CD4-positive, alpha-beta T cell treated with Interleukin-4 for 1 hour (primary cell): Measurements from ENCODE around the gene RAP1B.

Source experiments
- DNase-seq, 2 donors: peaks; one replicate each; pipeline ENCODE4 v3.0.0-alpha.2; 2020 to 2022

Gene RAP1B

GRCh38 chr12:68612202-68612601 is 1.5 kb downstream of the RAP1B start:
- DNase-seq = peak in 1 of 2 donors; percentile 38

DNA sequence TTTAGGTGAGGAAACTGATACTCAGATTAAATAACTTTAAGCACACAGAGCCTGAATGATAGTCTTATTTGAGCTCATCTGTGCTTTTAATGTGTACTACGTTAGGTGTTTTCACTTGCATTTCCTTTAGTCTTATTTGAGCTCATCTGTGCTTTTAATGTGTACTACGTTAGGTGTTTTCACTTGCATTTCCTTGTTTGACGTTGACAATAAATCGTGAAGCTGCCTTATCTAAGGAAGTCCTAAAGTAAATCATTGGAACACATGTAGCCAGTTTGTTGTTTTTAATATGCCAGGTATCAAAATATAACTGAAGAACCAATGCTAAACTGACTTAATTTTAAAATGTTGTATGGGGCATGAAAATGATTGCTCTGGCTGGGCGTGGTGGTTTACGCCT is 2.0 kb downstream of the RAP1B start:
- peak in 1 of 2 donors; percentile 66 for DNase-seq

DNA sequence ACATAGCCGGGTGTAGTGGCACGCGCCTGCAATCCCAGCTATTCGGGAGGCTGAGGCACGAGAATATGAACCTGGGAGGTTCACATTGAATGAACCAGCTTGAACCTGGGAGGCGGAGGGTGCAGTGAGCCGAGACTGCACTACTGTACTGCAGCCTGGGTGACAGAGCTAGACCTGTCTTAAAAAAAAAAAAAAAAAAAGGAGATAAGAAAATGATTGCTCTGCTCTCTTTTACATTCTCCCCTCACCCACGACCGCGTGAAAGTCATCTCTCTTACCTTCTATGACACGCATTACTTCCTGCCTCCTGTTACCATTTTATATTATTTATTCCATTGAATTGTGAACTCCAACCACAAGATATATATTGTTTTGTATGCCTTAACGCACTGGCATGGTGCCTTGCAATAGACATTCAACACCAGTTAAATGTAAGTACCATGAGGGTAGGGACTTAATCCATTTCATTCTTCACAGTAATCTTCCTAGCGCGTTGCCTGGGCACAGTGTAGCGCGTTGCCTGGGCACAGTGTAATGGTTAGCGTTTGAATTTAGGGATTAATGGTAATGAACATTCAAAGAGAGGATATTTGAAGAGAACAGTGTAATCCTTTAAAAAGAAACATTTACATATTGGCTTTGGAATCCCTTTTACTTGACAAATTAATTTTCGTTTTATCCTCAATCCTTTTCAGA is 2.7 kb downstream of the RAP1B start:
- DNase-seq = peak; percentile 65 to 75

DNA sequence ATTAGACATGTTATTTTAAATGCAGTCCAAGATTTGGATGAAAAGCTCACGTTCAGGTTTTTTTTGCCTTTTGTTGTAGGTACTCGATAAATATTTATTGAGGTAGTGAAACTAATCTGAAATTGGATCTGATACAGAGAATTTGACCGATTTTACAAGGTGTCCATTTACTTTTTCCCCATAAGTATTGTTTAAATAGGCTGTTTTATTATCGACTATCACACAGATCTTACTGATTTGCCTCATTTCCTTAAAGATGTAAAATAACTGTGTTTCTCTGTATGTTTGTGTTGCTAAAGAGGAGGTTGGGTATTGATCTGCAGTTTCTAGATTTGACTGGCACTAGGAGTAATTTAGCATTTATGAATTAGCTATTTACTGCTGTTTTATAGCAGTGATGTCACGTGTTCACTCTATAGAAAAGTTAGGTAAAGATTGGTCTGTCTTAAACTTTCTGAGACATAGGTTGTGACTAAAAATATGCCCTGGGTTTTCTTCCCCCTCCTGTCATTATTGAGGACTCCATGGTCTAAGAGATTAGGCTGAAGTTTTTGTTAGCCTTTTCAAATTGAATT is 3.5 kb downstream of the RAP1B start:
- no peak for DNase-seq

DNA sequence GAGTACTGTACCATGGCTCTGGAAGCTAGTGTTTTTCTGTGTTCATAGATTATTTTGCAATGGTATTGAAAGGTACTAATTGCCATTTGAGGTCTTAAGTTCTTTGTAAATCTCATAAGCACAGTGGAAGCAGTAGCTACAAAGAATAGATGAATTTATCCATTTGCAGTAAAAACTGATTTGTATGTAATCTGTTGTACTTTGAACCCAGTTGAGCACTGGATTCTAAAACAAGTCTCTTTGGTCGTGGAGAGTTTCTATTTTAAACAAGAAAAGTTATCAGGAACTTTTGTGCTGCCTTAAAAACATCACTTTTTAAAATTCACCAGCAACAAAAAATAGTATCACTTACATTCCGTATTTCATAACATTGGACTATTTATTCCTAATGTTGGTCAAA is 4.1 kb downstream of the RAP1B start:
- no peak for DNase-seq

DNA sequence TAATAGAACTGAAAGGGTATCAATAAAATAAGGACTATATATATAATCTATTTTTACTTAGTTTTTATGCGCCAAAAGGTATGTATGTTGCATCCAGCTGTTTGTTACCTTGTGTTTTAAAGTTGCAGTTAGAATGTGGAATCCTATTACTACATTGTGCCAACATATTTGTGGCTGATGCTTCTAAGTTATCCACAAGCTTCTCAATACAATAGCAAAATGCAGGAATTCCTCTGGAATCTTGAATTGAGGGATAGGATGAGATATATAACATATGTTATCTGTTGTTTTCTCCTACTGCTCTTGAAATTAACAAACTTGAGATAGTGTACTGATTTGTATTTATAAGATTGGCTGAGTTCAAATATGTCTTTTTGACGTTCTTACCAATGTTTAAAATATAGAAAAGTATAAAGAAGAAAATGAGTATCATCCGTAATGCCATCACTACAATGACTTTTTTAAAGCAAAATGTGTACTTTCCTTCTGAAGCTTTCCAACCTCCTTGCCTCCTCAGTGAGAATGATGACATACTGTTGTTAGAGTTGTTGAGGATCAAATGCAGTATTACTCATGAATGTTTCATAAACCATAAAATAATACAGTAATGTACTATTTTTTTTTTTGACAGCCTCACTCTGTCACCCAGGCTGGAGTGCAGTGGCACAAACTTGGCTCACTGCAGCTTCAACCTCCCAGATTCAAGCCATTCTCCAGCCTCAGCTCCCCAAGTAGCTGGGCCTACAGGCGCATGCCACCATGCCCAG is 6.6 kb downstream of the RAP1B start:
- DNase-seq = no peak

DNA sequence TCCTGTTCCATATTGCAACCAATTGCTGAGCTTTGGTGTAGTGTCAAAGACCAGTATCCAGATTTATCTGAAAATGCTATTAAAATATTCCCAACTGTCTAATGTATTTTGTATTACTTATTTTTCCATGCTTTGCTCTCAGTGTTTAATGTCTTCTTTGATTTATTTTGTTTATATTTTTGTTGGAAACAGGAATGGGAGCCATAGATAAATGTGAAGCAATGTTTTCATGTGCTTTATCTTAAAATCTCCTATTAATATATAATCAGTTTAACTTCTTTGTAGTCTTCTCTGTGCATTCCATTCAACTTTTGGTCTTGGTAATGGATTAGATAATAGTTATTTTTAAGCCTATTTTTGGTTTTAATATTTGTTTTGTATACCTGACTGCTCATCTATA is 8.8 kb downstream of the RAP1B start:
- DNase-seq = no peak

DNA sequence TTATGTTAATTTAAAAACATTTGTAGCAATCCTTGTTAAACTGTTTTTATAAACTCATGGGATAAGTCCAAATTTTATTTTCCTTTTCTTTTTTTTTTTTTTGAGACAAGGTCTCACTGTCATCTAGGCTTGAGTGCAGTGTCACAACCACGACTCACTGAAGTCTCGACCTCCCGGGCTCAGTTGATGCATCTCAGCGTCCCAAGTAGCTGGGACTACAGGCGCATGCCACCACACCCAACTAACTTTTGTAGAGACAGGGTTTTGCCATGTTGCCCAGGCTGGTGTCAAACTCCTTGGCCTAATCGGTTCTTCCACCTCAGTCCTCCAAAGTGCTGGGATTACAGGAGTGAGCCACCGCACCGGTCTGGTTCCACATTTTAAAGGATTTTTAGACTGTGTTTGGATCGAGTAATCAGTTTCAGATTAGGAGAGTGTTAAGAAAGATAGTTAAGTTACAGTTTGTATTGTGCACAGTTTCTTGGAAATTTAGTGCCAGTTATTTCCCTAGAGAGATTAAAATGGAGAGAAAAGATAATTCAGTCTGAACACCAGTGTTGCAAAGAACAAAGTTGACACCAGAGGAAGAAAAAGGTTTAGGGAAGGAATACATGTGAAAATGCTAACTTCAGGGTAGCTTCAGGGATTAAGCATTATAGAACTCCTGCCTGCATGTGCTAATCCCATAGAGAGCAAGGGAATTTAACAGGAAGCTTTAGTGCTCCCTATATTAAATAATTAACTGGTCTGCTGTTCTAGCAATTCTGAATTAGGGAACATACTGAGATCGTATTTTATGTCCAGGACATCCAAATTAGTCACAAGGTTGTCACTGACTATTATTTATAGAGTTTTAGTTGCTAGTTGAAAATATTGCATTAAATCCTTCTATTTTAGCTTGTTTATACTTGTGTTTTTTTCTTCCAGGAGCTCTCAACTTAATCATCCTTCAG is 10.1 kb downstream of the RAP1B start:
- DNase-seq = no peak

GRCh38 chr12:68621472-68622081 is 10.9 kb downstream of the RAP1B start:
- no peak for DNase-seq

GRCh38 chr12:68622250-68622649 is 11.6 kb downstream of the RAP1B start:
- no peak for DNase-seq

DNA sequence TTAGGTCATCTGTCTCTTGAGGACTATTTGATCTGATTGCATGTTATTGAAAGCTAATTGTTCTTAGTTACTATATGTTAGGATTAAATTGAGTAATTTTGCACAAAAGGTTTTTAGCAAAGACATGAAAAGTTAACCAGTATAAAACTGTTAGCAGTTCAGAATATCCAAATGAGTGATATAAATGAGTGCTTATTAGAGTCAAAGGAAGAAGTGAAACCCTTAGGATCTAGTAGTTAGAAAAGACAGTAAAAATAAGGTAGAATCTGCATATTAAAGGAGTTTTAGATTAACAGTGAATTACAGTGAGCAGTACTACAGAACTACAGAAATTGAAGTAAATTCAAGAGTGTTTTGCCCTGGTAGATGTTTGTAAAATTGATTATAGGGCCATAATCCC is 12.4 kb downstream of the RAP1B start:
- DNase-seq = no peak

- DNase-seq = no peak
These were observed 13.3 kb downstream of the RAP1B start for GRCh38 chr12:68623984-68624383.

DNA sequence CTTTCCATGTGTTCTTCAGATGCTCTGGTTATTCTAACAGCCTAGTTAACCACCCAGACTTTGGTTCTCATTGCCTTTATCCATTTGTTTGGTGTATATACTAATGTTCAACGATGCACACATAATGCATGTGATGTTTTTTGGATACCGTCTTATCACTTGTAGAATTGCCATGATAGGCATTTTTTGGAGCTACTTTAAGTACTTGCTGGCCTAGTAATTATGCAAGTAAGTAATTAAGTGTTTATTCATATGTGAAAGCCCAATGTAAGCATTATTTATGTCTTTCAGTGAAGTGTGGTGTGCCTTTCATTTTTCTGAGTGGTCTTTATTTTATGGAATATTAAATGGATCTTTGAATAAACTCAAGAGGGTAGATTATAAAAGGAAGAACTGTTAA is 14.2 kb downstream of the RAP1B start:
- no peak for DNase-seq

- DNase-seq = no peak
These were observed 17.1 kb downstream of the RAP1B start for GRCh38 chr12:68627673-68628319.

- no peak for DNase-seq
These were observed 18.0 kb downstream of the RAP1B start for GRCh38 chr12:68628698-68629097.

DNA sequence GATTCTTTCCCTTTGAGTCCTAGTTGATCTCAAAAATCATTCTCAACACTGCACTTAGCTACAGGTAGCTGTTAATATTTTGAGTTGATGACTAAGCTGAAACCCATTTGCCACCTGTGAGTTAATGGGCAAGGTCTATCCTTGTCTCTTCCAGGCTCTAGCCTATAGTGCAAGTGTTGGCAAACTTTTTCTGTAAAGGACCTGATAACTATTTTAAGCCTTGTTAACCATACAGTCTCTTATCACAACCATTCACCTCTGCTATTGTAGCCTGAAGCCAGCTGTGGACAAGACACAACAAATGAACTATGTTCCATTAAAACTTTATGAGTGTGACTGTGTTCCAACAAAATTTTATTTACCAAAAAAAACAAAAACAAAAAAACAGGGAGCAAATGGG is 19.4 kb downstream of the RAP1B start:
- DNase-seq = no peak

GRCh38 chr12:68630598-68630997 is 19.9 kb downstream of the RAP1B start:
- DNase-seq = no peak

DNA sequence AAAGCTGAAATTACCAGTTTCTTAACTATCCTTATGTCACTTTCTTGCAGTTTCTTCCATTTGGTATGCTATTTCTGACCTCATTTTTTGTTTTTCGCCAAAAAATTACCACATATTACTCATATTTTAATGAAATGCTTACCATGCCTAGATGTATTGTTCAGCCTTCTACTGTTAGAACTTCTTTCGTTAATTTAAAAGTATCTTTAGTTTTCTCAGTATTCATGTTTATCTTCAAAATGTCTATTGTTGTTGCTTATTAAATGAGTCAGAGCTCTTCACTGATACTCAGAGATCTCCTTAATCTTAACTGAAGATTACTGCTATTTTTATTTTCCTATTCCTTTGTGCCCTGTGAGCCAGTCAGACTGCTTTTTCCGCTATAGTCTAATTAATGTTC is 20.5 kb downstream of the RAP1B start:
- no peak for DNase-seq

- no peak for DNase-seq
These were observed 21.8 kb downstream of the RAP1B start for GRCh38 chr12:68632486-68632885.

DNA sequence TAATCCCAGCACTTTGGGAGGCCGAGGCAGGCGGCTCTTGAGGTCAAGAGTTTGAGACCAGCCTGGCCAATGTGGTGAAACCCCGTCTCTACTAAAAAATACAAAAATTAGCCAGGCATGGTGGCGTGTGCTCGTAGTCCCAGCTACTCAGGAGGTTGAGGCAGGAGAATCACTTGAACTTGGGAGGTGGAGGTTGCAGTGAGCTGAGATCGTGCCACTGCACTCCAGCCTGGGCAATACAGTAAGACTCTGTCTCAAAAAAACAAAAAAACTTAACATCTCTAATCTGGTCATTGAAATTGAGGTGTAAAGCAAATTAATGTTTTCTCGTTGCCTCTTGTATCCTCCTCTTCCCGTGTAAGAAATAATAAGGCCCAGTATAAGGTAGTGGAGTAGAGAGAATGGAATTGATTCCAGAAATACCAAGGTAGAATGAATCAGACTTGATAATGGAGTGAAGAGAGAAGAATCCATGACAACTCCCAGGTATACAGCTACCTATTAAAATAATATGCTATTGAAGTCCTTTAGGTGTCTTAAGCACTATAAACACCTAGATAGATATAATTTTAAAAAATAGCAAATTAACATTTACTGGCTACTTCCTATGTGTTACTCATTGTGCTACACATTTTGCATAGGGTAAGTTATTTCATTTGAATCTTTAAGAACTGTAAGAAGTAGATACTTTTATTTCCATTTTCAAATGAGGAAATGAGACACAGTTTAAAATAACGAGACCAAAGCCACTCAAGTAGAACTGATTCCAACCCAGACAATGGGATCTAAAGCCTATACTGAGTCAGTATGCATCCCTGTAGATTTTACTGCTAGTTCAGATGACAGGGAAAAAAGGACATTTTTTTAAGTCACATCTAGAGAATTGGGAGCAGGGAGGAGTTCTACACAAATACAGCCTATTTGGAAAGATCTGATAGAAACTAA is 23.2 kb downstream of the RAP1B start:
- no peak for DNase-seq

DNA sequence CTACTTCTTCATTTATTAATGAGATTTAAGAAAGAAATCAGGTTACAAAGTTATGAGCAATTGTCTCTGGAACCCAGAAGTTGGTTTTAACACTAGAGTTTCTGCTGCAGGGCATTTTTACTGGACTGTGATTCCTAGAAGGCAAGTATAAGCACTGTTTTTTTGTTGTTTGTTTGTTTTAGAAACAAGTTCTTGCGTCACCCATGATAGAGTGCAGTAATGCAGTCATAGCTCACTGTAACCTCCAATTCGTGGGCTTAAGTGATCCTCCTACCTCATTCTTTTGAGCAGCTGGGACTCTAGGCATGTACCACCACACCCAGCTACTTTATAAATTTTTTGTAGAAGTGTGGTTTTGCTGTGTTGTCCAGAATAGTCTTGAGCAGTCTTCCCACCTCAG is 25.6 kb downstream of the RAP1B start:
- DNase-seq = no peak
